ENCODE data around the gene ZNF423. TPM values are rescaled to one million over a fixed set of nuclear protein-coding genes. Genes with fewer than 3 reads are reported as not detected.
"Not testable (repeated sequence)": the region's sequence is repeated elsewhere in the genome, so short reads cannot be mapped to it uniquely, and the experiment has no call there.

ZNF423 gene
- total RNA-seq: 3.9 and 7.7 TPM in 2 replicates

DNA sequence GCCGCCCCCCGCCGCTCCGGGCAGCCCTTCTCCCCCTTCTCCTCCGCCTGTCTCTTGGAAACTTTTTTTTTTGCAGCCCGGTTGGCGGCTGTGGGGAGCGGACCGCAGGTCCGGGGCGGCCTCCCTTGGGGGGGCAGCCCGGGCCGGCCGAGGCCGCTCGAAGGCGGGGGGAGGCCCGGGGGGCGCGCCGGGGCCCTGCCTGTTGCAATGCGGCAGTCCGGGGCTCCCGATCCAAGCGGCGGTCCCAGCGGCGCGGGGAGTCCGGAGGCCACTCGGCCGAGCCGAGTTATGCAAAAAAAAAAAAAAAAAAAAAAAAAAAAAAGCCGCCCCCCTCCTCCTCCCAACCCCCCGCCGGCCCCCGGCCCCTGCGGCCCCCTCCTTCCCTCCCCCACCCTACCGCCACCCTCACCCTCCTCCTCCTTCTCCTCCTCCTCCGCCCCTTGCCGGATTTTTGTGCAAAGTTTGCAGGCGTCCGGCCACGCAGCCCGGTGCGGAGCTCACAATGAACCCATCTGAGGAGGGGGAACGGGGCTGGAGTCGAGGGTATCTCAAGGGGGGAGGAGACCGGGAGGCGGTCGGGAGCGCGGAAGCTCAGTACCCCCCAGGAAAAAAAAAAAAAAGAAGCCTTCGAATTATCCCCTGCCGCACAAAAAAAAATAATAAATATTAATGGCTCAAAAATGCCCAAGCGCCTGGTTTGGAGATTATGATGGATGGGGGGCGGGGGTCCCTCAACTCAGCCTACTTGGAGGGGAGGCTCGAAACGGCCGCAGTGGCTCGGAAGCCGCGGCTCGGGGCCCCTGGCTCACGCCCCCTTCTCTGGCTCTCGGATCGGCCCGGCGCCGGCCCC lies at the start of gene ZNF423:
TSS of gene ZNF423 (minus strand) at position 291 of the 850 bp plus-strand sequence. CDS start 338 bp downstream, outside the sequence.
- no peak for DNase-seq (ENCODE audit: low read depth in 2 of 2)

DNA sequence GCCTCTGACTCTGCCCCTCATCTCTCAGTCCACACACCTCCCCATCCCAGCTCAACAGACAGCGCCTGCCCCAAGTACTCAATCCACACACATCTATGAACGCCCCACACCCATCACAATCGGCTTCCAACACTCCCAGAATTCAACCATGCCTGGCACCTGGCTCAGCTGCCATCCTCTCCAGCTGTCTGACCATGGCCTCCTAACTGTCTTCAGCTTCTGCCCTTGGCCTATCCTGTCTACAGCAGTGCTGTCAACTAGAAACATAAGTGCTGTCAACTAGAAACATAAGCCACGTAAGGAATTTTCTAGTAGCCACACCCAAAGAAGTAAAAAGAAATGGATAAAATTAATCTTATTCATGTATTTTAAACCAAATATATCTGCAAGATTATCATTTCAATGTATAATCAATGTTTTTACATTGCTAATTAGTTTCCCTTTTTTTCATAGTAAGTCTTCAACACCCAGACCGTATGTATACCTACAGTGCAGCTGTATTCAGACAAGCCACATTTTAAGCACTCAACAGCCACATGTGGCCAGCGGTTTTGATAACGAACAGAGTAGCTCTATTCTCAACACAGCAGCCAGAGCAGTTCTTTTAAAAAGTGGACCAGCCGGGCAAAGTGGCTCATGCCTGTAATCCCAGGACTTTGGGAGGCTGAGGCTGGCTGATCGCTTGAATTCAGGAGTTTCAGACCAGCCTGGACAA lies 48.6 kb upstream of the ZNF423 start:
- no peak for DNase-seq (ENCODE audit: low read depth in 2 of 2)

DNA sequence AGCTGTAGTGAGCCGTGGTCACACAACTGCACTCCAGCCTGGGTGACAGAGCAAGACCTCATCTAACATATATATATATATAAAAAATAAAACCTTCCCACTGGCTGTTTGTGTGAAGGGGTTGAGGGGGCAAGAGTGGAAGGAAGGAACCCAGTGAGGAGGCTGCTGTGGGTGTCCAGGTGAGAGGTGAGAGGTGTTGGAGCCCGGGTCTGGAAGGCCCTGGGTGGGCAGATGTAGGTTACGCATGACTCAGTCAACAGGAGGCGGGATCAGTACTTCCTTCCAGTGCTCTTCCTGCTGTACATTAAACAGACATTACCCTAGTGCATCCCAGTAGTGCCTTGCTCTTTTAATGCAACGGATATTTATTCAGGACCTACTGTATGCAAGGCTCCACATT lies 47.0 kb upstream of the ZNF423 start:
- DNase-seq (ENCODE audit: low read depth in 2 of 2): no peak

DNA sequence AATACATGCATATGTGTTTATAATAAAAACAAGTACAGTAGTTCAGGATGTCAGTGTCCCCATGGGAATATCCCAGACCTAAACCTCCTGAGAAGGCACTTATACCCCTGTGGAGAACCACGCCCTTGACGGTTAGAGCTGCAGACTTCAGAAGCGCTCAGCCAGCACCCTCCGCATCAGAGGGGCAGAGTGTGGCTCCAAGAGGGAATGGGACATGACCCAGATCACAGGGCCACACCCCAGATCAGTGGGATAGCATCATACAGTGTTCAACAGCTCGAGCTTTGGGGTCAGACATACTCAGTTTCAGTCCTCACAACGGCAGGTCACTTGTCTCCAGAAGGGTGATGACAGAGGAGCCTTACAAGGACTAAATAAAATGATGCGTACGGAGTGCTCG lies 45.8 kb upstream of the ZNF423 start:
- no peak for DNase-seq (ENCODE audit: low read depth in 2 of 2)

DNA sequence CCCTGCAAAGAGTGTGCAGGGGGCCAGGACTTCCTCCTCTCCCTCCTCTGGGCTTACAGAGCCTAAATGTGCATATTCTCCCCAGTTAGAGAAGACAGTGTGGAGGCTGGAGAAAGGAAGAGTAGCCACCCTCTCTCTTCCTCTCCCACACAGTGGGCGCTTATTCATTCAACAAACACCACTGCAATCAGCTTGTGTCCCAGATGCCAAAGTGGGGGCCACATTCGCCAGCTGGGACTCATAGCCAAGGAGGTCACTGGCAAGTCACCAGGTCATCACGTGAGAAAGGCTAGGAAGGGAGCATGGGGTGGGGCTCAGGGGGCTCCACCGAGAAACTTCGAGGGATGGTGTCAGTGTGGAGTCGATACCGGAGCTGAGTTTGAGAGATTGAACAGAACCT lies 45.0 kb upstream of the ZNF423 start:
- DNase-seq (ENCODE audit: low read depth in 2 of 2): no peak

DNA sequence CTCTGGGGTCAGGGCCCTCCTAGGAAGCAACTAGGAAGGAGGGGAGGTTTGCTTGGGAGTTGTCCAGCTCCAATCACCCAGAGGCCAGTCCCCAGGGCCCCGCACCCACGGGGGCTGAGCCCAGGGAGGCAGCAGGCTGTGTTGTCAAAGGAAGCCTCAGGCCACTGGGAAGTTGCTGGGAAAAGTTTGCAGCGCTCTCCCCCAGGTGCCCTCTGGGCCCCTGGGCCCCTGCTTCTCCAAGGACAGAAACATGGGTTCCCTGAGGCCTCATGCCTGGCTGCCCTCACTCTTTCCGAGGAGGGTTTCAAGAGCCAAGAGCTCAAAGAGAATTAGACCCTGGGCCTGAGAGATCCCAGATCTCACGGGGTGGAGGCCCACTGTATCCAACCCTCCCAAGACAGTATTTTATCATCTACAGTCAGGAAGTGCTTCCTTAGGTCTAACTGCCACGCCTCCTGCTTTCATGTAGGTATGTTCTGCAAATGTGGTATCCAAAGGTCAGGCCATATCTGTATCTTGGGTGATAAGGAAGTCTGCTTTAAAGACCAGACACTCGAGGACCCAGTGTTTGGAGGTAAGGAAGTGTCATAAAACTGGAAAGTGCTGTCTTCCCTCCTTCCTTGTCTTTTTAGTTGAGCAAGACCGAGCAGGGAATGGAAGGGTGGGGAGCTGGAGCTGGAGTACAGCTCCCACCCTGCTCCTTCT lies 44.2 kb upstream of the ZNF423 start:
- DNase-seq (ENCODE audit: low read depth in 2 of 2): no peak

DNA sequence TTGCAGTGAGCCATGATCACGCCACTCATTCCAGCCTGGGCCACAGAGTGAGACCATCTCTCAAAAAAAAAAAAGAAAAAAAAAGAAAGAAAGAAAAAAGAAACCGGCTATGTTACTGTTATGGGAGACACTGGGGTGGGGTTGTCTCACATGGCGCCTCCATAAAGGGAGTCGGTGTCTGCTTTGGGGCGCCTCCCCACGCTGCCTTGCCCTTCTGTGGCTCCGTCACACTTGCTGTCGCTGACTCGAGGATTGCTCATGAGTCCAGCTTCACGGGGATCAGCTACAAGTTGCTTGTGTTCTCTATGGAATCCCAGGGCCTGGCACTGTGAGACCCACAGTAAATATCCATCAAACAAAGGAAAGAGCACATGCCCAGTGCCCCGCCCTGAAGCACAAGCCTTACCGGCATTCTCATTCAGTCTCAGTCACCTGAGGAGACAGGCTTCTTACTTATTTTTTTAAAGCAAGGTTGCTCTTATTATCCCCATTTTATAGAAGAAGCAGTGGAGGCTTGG lies 40.6 kb upstream of the ZNF423 start:
- DNase-seq (ENCODE audit: low read depth in 2 of 2): no peak

DNA sequence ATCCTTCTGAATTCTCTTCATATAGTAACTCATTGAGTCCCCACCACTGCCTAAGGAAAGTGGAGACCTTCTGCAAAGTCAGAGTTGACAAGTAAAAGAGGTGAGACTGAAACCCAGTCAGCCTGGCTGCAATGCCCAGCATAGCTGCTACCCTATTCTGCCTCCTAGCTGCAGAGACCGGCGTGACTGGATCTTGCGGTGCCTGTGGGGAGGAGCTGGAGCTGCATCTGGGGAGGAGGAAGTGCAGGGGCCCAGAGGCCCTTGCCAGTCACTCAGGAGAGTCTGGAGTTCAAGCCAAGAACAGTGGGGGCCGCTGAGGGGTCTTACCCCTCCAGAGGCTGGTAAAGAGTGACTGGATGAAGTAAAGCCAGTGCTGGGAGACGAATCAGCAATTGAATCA lies 35.0 kb upstream of the ZNF423 start:
- peak in 1 of 2 donors; percentile 10 for DNase-seq (ENCODE audit: low read depth in 2 of 2)

DNA sequence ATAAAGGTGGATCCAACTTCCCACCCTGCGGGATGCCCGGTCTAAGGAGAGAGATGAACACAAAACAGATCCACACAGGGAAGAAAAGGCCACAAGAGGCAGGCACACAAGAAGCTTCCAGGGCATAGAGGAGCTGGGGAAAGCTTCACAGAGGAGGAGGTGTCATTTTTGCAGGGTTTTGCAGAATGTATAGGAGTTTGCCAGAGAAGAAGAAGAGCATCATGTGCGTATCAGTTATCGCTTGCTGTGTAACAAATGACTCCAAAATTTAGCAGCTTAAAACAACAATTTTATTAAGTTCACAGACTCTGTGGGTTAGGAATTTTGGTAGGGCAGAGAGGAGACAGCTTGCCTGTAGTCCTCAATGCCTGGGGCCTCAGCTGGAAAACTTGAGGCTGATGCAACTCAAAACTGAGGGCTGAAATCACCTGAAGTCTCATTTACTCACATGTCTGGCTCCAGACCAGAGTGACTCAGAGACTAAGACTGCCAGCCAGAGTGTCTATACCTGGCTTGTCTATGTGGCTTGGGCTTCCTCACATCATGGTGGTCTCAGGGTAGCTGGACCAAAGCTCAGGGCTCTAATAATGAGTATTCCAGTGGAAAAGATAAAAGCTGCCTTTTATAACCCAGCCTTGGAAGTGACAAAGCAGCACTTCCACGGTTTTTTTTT lies 33.9 kb upstream of the ZNF423 start:
- no peak for DNase-seq (ENCODE audit: low read depth in 2 of 2)

DNA sequence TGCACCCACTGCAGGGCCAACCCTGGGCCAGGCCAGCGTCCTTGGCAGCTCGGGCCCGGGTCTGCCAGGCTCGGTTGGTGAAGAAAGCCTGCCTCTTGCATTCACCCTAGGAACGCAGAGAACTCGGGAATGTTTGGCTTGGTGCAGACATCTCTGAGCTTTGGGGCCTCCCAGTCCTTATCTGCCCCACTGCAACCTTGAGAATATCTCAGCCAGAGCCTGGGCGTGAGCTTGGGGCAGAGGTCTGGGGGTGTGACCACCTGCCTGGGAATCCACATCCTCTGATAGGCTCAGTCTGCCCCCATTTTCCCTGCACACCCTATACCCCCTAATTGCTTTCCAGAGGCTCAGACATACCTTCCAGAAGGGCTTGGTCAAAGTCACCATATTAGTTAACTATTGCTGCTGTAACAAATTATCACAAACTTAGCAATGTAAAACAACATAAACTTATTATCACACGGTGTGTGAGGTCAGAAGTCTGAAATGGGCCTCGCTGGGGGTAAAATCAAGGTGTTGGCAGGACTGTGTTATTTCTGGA lies 30.7 kb upstream of the ZNF423 start:
- DNase-seq (ENCODE audit: low read depth in 2 of 2): no peak

DNA sequence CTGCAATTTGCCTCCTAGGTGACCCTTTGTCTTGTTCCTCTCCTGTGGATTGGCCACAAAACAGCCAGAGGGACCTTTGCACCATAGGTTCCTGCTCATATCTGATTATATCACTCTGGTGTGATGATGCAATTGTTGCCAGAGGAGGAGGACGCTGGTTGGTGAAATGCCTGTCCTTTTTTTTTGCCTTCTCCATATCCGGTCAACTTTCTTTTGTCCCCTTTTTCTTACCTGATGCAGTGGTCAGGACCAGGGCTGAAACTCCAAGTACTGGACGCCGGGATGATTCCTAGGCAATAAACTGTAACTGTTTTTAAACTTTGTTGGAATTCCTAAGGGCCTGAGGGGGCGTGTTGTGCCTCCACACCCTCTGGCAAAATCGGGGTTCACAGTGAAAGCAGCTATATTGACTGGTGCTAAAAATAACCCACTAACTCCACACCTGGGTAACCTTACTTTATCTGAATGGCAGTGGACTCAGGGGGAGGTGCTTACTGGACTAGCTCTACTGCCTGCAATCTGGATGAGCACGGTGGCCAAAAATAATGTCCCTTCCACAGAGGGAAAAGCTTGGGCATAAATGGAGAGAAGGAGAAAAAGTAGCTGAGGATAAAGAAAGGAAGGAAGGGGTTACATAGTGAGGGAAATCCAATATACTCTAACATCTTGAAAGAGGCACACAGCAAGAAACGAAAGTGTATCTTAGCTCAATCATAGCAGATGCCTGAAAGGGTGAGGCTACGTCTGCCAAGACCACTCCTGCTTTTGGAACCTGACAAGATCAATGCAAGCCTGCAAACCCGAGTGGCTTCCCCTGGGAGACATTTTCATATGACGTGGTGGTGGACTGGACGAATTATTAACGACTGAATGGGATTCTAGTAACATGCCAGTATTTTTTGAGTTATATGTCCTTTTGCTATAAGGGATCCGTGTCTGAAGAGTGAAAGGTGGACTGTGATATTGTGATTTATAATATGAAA lies 28.4 kb upstream of the ZNF423 start:
- DNase-seq (ENCODE audit: low read depth in 2 of 2): no peak

DNA sequence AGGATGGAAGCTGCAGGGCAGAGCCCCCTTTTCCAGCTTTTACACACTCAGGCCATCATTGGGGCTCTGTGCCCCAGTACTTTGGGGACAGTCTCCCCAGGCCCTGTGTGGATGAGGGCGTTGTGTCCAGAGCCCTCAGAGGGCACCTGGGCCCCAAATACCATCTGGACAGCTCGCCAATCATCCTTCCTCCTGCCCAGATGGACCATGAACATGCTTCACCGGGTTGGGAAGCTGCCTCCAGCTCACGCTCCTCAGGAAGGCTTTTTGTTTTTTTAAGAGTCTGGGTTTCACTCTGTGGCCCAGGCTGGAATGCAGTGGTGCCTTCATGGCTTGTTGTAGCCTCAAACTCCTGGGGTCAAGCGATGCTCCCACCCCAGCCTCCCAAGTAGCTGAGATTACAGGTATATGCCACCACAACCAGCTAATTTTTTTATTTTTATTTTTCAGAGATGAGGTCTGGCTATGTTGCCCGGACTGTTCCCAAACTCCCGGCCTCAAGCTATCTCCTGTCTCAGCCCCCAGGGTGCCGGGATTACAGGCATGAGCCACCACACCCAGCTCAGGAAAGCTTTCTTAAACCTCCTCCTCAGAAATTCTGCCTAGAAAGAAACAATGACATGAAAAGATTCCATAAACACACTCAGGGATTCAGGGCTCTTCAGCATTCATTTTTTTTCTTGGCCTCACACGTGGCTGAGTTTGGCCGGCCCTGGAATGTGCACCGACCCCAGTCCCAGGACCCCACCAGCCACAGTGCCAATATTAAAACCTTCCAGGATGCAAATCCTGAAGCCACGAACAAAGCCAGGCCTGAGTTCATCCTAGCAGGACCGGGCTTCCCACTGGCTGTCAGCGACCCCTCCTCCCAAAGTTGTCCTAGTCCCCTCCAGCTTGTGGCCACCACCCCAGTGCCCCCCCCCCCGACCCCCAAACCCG lies 27.4 kb upstream of the ZNF423 start:
- DNase-seq (ENCODE audit: low read depth in 2 of 2): no peak

DNA sequence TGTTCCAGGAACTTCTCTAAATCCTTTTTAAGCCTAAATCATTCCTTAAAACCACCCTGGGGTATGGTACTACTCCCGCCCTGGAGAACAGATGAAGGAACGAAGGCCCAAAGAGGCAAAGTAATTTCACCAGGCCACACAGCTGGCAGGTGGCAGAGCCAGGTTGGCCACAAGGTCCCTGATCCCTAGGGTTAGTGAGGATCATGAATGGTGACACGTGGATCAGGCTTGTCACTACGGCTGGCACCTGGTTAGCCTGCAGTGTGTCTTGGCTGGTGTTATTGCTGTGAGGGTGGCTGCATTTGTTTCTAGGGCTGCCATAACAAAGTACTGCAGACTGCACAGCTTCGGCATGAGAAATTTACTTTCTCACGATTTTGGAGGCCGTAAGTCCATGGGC lies 26.0 kb upstream of the ZNF423 start:
- no peak for DNase-seq (ENCODE audit: low read depth in 2 of 2)

DNA sequence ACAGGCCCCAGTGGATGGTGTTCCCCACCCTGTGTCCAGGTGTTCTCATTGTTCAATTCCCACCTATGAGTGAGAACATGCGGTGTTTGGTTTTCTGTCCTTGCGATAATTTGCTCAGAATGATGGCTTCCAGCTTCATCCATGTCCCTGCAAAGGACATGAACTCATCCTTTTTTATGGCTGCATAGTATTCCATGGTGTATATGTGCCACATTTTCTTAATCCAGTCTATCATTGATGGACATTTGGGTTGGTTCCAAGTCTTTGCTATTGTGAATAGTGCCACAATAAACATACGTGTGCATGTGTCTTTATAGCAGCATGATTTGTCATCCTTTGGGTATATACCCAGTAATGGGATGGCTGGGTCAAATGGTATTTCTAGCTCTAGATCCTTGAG lies 22.6 kb upstream of the ZNF423 start:
- not testable (repeated sequence) for DNase-seq (ENCODE audit: low read depth in 2 of 2)

DNA sequence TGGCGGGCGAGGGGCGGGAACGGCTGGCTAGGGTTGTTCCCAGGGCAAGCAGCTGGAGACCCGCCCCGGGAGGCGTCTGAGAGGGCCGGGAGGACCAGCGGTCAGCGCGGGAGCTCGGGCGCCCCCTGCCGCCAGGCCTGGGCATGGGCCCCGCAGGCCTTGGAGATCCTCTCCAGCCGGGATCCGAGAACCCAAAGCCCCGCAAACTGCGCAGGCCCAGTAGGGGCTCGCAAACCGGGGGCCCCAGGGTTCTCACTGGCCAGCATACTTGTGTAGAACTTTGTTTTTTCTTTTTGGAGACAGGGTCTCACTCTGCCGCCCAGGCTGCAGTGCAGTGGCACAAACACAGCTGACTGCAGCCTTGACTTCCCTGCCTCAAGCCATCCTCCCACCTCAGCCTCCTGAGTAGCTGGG lies 20.8 kb upstream of the ZNF423 start:
- DNase-seq (ENCODE audit: low read depth in 2 of 2): peak in 1 of 2 donors; percentile 32

DNA sequence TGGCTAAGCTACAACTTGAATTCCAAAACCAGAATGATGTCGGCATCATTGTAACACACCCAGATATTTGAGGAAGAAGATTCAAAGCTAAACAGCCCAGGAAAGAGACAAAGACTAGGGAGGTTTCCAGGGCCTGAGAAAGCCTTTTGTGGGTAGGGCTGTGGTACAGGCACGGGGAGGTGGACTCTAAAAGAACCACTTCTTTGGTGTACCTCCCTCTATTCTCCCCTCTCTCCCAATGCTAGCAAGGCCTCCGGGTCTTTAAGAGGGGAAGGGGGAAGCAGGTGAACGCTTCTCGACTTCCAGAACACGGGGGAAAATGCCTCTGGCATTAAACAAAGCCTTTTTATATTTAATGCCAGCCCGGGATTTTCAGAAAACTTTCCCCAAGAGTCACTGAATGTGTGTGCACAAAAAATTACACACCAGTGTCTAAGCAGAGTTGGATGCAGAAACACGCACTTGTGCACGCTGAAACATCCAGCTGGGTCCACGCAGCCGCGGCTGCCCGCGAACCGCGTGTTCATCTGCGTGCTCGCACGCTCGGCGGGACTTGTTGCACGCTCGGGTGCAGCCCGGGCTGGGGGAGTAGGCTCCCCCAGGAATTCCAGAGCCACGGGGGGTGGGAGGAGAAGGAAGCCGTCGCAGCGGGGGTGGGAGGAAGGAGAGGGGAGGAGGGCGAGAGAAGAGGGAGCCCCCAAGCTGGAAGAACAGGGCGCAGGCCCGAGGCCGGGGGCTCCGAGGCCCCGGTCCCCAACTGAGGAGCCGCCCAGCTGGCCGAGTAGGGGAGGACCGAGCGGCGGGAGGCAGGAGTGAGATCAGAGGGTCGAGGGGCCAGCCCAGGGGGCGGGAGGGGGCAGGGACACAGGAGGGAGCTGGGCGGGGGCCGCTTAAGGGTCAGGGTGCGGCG lies 20.1 kb upstream of the ZNF423 start:
- no peak for DNase-seq (ENCODE audit: low read depth in 2 of 2)

DNA sequence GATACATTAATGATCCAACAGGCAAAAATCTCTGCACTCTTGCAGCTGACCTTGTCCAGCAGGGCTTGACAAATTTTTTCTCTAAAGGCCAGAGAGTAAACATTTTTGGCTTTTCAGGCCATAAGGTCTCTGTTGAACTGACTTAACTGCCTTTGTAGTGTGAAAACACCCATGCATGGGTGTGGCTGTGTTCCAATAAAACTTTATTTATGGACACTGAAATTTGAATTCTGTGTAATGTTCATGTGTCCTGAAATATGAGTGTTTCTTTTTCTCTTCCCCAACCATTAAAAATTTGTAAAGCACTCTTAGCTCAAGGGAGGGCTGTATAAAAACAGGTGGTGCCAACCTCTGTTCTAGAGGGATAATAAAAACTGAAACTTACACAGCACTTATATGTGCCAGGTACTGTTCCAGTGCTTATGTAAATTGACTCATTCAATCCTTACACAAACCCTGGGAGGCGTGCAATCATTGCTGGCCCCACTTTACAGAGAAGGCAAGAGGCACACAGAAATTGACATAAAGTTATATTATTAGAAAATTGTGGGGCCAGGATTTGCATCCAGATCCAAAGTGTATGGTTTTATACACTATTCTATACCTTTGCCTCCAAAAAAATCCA lies 18.8 kb upstream of the ZNF423 start:
- no peak for DNase-seq (ENCODE audit: low read depth in 2 of 2)
